Brain microvascular endothelial cell (primary cell): ENCODE measurements around the gene ACO2.
"Not testable (repeated sequence)": the region's sequence is repeated elsewhere in the genome, so short reads cannot be mapped to it uniquely, and the experiment has no call there.

Experiments used
- DNase-seq: peaks from one replicate; pipeline ENCODE4 v3.0.0-alpha.2; 2020
- H3K27ac ChIP-seq: fragments of 250-450 bp; sonication (Bioruptor Pico); 2 replicates; pipeline ENCODE4 v1.5.1; 2020; ENCODE audit warnings: mild to moderate bottlenecking, moderate library complexity
- H3K27me3 ChIP-seq: fragments of 250-450 bp; sonication (Bioruptor Pico); replicated peaks from 2 replicates; pipeline ENCODE4 v1.5.1; 2020; ENCODE audit warnings: mild to moderate bottlenecking
- H3K36me3 ChIP-seq: fragments of 250-450 bp; sonication (Bioruptor Pico); replicated peaks from 2 replicates; pipeline ENCODE4 v1.5.1; 2020; ENCODE audit warnings: mild to moderate bottlenecking
- H3K4me3 ChIP-seq: 2 replicates; pipeline ENCODE4 v1.5.1; 2011; ENCODE audit warnings: low read depth, mild to moderate bottlenecking, control low read depth, low read length, moderate library complexity
- CTCF ChIP-seq: IDR thresholded peaks from 2 replicates; pipeline ENCODE4 v1.5.1; 2011; ENCODE audit warnings: low read depth, mild to moderate bottlenecking, moderate library complexity, low read length, control low read depth, inconsistent platforms; ENCODE audit errors: missing control alignments
- in situ Hi-C: cut with HindIII; loops from 2 replicates; pipeline ENCODE4 v1.10.0; 2017; ENCODE audit warnings: low sequenced_read_pairs, low pct_ligation_motif_present

The ACO2 gene

GRCh38 chr22:41555325-41555982, 86.5 kb downstream of the ACO2 start:
- Histone ChIP-seq H3K4me3 (no peak overlapping the region), H3K27ac (no peak overlapping the region), H3K36me3 (no peaks in the 10 kb centered on the region), H3K27me3 (no peaks in the 10 kb centered on the region)
- in situ Hi-C loops, result no loop called here
- TF ChIP-seq CTCF, result no peak
- DNase-seq, result no peak

GRCh38 chr22:41556561-41556960, 87.6 kb downstream of the ACO2 start:
- H3K36me3 ChIP-seq, result no peaks in the 10 kb centered on the region
- TF ChIP-seq CTCF, result no peak
- no peak overlapping the region for H3K4me3 ChIP-seq
- H3K27me3 ChIP-seq, result no peaks in the 10 kb centered on the region
- no peak overlapping the region for H3K27ac ChIP-seq
- in situ Hi-C loops, result no loop called here
- DNase-seq, result no peak

DNA sequence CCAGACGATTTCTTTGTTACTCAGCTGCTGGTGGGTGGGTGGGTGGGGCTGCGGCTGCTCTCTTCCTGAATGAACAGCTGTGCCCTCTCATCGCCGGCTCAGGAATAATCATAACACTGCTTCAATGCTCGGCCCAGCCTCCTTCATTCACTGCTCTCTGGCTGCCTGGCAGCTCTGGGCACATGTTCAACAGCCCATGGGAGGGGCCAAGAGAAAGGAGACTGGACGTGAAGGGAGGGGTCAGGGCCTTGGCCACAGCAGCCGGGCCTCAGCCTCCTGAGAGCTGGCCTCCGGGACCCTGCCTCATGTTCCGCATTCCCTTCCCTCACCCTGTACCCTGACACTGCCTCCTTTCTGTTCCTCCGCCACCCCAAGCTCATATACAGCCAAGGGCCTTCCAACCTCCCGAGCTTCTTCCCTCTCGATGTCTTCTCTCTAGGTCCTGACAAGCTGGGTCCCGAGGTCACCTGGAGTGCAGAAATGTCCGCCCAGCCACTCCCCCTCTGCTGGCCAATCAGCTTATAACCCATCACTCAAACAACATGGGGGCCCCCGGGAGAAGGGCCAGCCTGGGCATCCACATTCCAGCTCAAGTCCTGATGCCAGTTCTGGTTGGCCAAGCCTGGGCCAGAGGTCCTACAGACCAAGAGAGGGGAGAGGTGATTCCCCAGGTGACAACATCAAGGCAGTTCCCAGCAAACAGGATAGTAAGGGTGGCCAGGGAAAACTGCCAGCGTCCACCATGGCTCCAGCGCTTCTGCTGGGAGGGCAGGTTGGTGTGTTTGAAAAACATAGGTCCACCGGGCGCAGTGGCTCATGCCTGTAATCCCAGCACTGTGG, 88.7 kb downstream of the ACO2 start:
- H3K27ac ChIP-seq, result peak overlapping the region; percentile 69
- in situ Hi-C loops, result no loop called here
- no peak for TF ChIP-seq CTCF
- no peaks in the 10 kb centered on the region for H3K27me3 ChIP-seq
- DNase-seq, result peak; percentile 71
- no peaks in the 10 kb centered on the region for H3K36me3 ChIP-seq
- H3K4me3 ChIP-seq, result peak overlapping the region; percentile 5

DNA sequence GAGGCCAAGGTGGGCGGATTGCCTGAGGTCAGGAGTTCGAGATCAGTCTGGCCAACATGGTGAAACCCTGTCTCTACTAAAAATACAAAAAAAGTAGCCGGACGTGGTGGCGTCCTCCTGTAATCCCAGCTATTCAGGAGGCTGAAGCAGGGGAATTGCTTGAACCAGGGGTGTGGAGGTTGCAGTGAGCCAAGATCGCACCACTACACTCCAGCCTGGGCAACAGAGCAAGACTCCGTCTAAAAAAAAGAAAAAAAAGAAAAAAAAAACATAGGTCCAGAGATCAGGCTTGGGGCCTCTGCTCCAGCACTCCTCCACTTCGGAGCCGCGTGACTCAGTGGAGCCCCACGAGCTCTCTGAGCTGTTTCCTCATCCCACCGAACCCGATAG, 89.3 kb downstream of the ACO2 start:
- DNase-seq, H3K27me3 ChIP-seq, H3K27ac ChIP-seq, in situ Hi-C loops, H3K36me3 ChIP-seq, H3K4me3 ChIP-seq: not testable (repeated sequence)

DNA sequence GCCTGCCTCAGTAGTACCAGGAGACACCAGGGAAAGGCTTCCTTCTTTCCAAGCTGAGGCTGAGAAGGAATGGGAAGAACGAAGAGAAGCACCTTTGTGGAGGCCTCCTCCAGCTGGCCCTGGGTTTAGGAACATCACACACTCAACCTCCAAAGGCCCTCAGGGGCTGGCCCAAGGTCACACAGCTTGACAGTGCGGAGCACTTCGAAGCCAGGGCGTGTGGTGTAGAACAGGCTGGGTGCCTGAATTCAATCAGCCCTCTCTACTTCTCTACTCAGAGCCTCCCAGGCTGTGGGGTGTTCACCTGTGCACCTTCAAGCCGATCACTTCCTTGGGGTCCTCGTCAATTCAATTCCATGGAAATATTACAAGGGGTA, 91.2 kb downstream of the ACO2 start:
- no peaks in the 10 kb centered on the region for H3K36me3 ChIP-seq
- DNase-seq, result no peak
- H3K4me3 ChIP-seq, result no peak overlapping the region
- no peak for TF ChIP-seq CTCF
- no peak overlapping the region for H3K27ac ChIP-seq
- in situ Hi-C loops, result no loop called here
- H3K27me3 ChIP-seq, result no peaks in the 10 kb centered on the region

DNA sequence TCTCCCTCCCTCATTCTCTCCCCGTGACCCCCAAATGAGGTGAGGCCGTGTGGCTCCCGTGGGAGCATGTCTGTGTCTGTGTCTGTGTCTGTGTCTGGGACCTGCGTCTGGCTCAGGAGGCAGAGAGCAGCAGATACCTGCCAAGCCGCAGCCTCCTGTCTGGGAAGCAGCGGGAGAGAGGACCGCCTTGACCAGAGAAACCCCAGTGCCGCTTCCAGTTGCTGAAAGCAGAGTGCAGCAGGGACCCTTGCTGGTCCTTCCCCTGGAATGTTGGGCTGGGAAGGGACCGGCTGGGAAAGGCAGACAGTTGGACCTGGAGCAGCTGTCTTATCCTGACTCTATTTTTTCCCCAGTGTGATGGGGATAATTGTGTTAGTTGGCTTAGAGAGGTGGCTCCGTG, 92.4 kb downstream of the ACO2 start:
- TF ChIP-seq CTCF, result no peak
- Histone ChIP-seq H3K27ac (no peak overlapping the region), H3K36me3 (no peaks in the 10 kb centered on the region), H3K4me3 (peak overlapping the region; percentile 31), H3K27me3 (no peaks in the 10 kb centered on the region)
- DNase-seq, result no peak
- in situ Hi-C loops, result no loop called here
